Measurements from ENCODE around the gene MYRFL. TPM values are rescaled to one million over a fixed set of nuclear protein-coding genes. Genes with fewer than 3 reads are reported as not detected.

MYRFL gene
- total RNA-seq, 4 donors from 2014 or later = not detected

- no peak overlapping the region for H3K4me3 ChIP-seq
- H3K4me1 ChIP-seq = no peaks in the 10 kb centered on the region
- H3K9me3 ChIP-seq = no peaks in the 10 kb centered on the region
- no peak overlapping the region for H3K27ac ChIP-seq
- no peak for ATAC-seq
- no peak for TF ChIP-seq POLR2A (IDR thresholded peaks at IDR 0.05)
- no peak for TF ChIP-seq EP300 (IDR thresholded peaks at IDR 0.05)
- TF ChIP-seq CTCF (IDR thresholded peaks at IDR 0.05) = no peak
- TF ChIP-seq POLR2AphosphoS5 (IDR thresholded peaks at IDR 0.05) = no peak
- WGBS, 2 donors (ENCODE audit: low coverage in 1 of 2) = 31 to 42% methylated on average over 3 of the region's 3 CpGs
- no peaks in the 10 kb centered on the region for H3K36me3 ChIP-seq
- H3K27me3 ChIP-seq = no peaks in the 10 kb centered on the region
Observed at GRCh38 chr12:69840727-69841126, 15.7 kb downstream of the MYRFL start.

- H3K9me3 ChIP-seq = no peaks in the 10 kb centered on the region
- H3K27ac ChIP-seq = no peak overlapping the region
- no peak for ATAC-seq
- H3K27me3 ChIP-seq = no peaks in the 10 kb centered on the region
- TF ChIP-seq EP300 (IDR thresholded peaks at IDR 0.05) = no peak
- no peak for TF ChIP-seq POLR2AphosphoS5 (IDR thresholded peaks at IDR 0.05)
- no peak for TF ChIP-seq CTCF (IDR thresholded peaks at IDR 0.05)
- no peak for TF ChIP-seq POLR2A (IDR thresholded peaks at IDR 0.05)
- 10 to 36% methylated on average over 1 to 2 of the region's 2 CpGs for WGBS, 2 donors (ENCODE audit: low coverage in 1 of 2)
- no peak overlapping the region for H3K4me3 ChIP-seq
- no peaks in the 10 kb centered on the region for H3K4me1 ChIP-seq
- no peaks in the 10 kb centered on the region for H3K36me3 ChIP-seq
Observed at GRCh38 chr12:69843608-69844007, 18.6 kb downstream of the MYRFL start.

GRCh38 chr12:69844416-69844815 lies 19.4 kb downstream of the MYRFL start:
- TF ChIP-seq CTCF (IDR thresholded peaks at IDR 0.05) (no peak), POLR2AphosphoS5 (IDR thresholded peaks at IDR 0.05) (no peak)
- Histone ChIP-seq H3K9me3 (no peaks in the 10 kb centered on the region), H3K27ac (no peak overlapping the region), H3K4me1 (no peaks in the 10 kb centered on the region), H3K36me3 (no peaks in the 10 kb centered on the region), H3K27me3 (no peaks in the 10 kb centered on the region), H3K4me3 (no peak overlapping the region)
- 74% methylated on average over 6 of the region's 7 CpGs; no CpG with 5 or more reads in 1 of the 2 donors for WGBS, 2 donors (ENCODE audit: low coverage in 1 of 2)
- ATAC-seq = no peak

- no peak for ATAC-seq
- no peaks in the 10 kb centered on the region for H3K27me3 ChIP-seq
- no peak overlapping the region for H3K27ac ChIP-seq
- WGBS, 2 donors (ENCODE audit: low coverage in 1 of 2) = 83 to 88% methylated on average over 1 to 4 of the region's 4 CpGs
- H3K4me3 ChIP-seq = no peak overlapping the region
- H3K36me3 ChIP-seq = no peaks in the 10 kb centered on the region
- H3K9me3 ChIP-seq = no peaks in the 10 kb centered on the region
- no peaks in the 10 kb centered on the region for H3K4me1 ChIP-seq
- TF ChIP-seq POLR2AphosphoS5 (IDR thresholded peaks at IDR 0.05) (no peak), CTCF (IDR thresholded peaks at IDR 0.05) (no peak), POLR2A (IDR thresholded peaks at IDR 0.05) (no peak), EP300 (IDR thresholded peaks at IDR 0.05) (no peak)
Observed at GRCh38 chr12:69844836-69845235, 19.8 kb downstream of the MYRFL start.

DNA sequence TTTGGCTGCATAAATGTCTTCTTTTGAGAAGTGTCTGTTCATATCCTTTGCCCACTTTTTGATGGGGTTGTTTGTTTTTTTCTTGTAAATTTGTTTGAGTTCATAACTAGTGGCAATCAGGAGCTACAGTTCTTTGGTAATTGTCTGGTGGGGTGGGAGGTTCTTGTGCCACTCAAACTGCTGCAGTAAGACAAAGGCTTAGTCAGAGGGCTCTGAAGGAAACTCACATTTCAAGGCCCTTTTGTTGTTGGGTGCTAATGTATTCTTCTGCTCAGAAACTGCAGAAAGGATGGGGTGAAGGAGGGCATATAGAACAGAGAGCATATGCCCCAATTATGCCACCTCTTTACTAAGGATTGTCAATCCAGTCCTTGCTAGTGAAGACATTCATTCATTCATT lies 21.9 kb downstream of the MYRFL start:
- H3K27ac ChIP-seq = no peak overlapping the region
- H3K4me1 ChIP-seq = no peaks in the 10 kb centered on the region
- ATAC-seq = no peak
- H3K36me3 ChIP-seq = no peaks in the 10 kb centered on the region
- no peaks in the 10 kb centered on the region for H3K9me3 ChIP-seq
- TF ChIP-seq POLR2A (IDR thresholded peaks at IDR 0.05) (no peak), EP300 (IDR thresholded peaks at IDR 0.05) (no peak), POLR2AphosphoS5 (IDR thresholded peaks at IDR 0.05) (no peak), CTCF (IDR thresholded peaks at IDR 0.05) (no peak)
- no peaks in the 10 kb centered on the region for H3K27me3 ChIP-seq
- no peak overlapping the region for H3K4me3 ChIP-seq

All from gastroesophageal sphincter (tissue), 4 donors.